Activated CD8-positive, alpha-beta T cell treated with anti-CD3 and anti-CD28 coated beads for 36 hours (primary cell): Measurements from ENCODE around the gene IL1RAP. TPM values are rescaled to one million over a fixed set of nuclear protein-coding genes. Genes with fewer than 3 reads are reported as not detected.
A peak's percentile ranks its signal among the peaks of the same experiment; 100 is the strongest.

Source experiments
- ATAC-seq: fragments of 200-7000 bp; cut with Tn5 transposase; one replicate; pipeline ENCODE4 v1.10.0; 2021; ENCODE audit warnings: mild to moderate bottlenecking, moderate library complexity
- CTCF ChIA-PET: fragments of 350-600 bp; sonication (Branson Sonifier 250); formaldehyde crosslinking; loops from one replicate; lab custom pipeline; 2021; ENCODE audit warnings: antibody characterized with exemption; lab: Charles Lee
- POLR2A ChIA-PET: fragments of 350-600 bp; sonication (Branson Sonifier 250); formaldehyde crosslinking; loops from one replicate; lab custom pipeline; 2021; ENCODE audit warnings: antibody characterized with exemption; lab: Charles Lee
- DNase-seq: peaks from one replicate; pipeline ENCODE4 v3.0.0-alpha.2; 2020
- H3K27ac Mint-ChIP-seq: one replicate; pipeline ENCODE4 v1.8.0; 2021; ENCODE audit warnings: mild to moderate bottlenecking, mixed read lengths
- H3K27me3 Mint-ChIP-seq: one replicate; pipeline ENCODE4 v1.8.0; 2021; ENCODE audit warnings: mixed read lengths
- H3K36me3 Mint-ChIP-seq: one replicate; pipeline ENCODE4 v1.8.0; 2021; ENCODE audit warnings: low read depth, mixed read lengths
- H3K4me1 Mint-ChIP-seq: one replicate; pipeline ENCODE4 v1.8.0; 2021; ENCODE audit warnings: low read depth, mixed read lengths
- H3K4me3 Mint-ChIP-seq: one replicate; pipeline ENCODE4 v1.8.0; 2021; ENCODE audit warnings: mild to moderate bottlenecking, moderate library complexity, mixed read lengths
- H3K9me3 Mint-ChIP-seq: one replicate; pipeline ENCODE4 v1.8.0; 2021; ENCODE audit warnings: mixed read lengths
- CTCF ChIP-seq: fragments of 200-600 bp; IDR thresholded peaks from one replicate; pipeline ENCODE4 v1.8.0; 2022; ENCODE audit warnings: antibody characterized with exemption, mild to moderate bottlenecking
- intact Hi-C: fragments of 100-400 bp; cut with micrococcal nuclease; formaldehyde crosslinking; loops from one replicate; pipeline ENCODE4 v1.10.0; 2022
- total RNA-seq, 2 experiments: library from RNA; stranded (reverse); gene quantifications; one replicate each; pipeline ENCODE4 v1.2.3, GENCODE V29; 2021

Gene IL1RAP
- total RNA-seq, 2 experiments from 2014 or later, result 18.8 to 20.2 TPM

GRCh38 chr3:190694335-190695001 is 180.6 kb downstream of the IL1RAP start:
- Mint-ChIP-seq H3K36me3 (no peaks in the 10 kb centered on the region), H3K9me3 (no peaks in the 10 kb centered on the region), H3K27ac (no peak overlapping the region), H3K4me1 (no peaks in the 10 kb centered on the region), H3K27me3 (peaks cover 23% of the 10 kb centered on the region), H3K4me3 (no peak overlapping the region)
- ChIA-PET CTCF (interaction anchor here (0.8 kb wide), 1 partner anchor 181 kb away, joined by 3 read pairs; the partner anchor contains the start of gene IL1RAP), POLR2A (interaction anchor here (0.6 kb wide), 1 partner anchor 29 kb away, joined by 3 read pairs; no protein-coding TSS in a partner anchor)
- TF ChIP-seq CTCF, result no peak
- ATAC-seq (no peak), DNase-seq (no peak)
- intact Hi-C loops, result loop anchor here (5.0 kb wide), 2 partner anchors 107 to 182 kb away; partner anchors contain the start of gene IL1RAP

GRCh38 chr3:190695225-190695624 is 181.3 kb downstream of the IL1RAP start:
- no peaks in the 10 kb centered on the region for H3K36me3 Mint-ChIP-seq
- DNase-seq, result no peak
- H3K4me1 Mint-ChIP-seq, result no peaks in the 10 kb centered on the region
- POLR2A ChIA-PET, result no interaction called here
- no peak for ATAC-seq
- H3K27me3 Mint-ChIP-seq, result peaks cover 21% of the 10 kb centered on the region
- H3K9me3 Mint-ChIP-seq, result no peaks in the 10 kb centered on the region
- no peak for TF ChIP-seq CTCF
- intact Hi-C loops, result loop anchor here (5.0 kb wide), 2 partner anchors 108 to 183 kb away; partner anchors contain the start of gene IL1RAP
- H3K27ac Mint-ChIP-seq, result no peak overlapping the region
- CTCF ChIA-PET, result interaction anchor here (0.8 kb wide), 1 partner anchor 181 kb away, joined by 3 read pairs; the partner anchor contains the start of gene IL1RAP
- H3K4me3 Mint-ChIP-seq, result no peak overlapping the region

- no peaks in the 10 kb centered on the region for H3K9me3 Mint-ChIP-seq
- H3K36me3 Mint-ChIP-seq, result no peaks in the 10 kb centered on the region
- H3K4me1 Mint-ChIP-seq, result no peaks in the 10 kb centered on the region
- DNase-seq, result no peak
- POLR2A ChIA-PET, result no interaction called here
- ATAC-seq, result no peak
- CTCF ChIA-PET, result interaction anchor here (1.2 to 1.3 kb wide), 2 partner anchors 54 to 181 kb away, joined by 3 to 7 read pairs; no protein-coding TSS in a partner anchor
- no peak overlapping the region for H3K4me3 Mint-ChIP-seq
- H3K27me3 Mint-ChIP-seq, result peaks cover 22% of the 10 kb centered on the region
- intact Hi-C loops, result loop anchor here (5.0 kb wide), 2 partner anchors 109 to 184 kb away; partner anchors contain the start of gene IL1RAP
- H3K27ac Mint-ChIP-seq, result no peak overlapping the region
- TF ChIP-seq CTCF, result no peak
Measured at GRCh38 chr3:190695994-190696393, 182.1 kb downstream of the IL1RAP start.

- Mint-ChIP-seq H3K4me1 (no peaks in the 10 kb centered on the region), H3K27ac (no peak overlapping the region), H3K9me3 (no peaks in the 10 kb centered on the region), H3K36me3 (no peaks in the 10 kb centered on the region), H3K27me3 (peaks cover 25% of the 10 kb centered on the region), H3K4me3 (no peak overlapping the region)
- DNase-seq, result peak; percentile 7
- ChIA-PET CTCF (interaction anchor here (0.7 to 1.3 kb wide), 9 partner anchors 16 to 359 kb away, joined by 3 to 7 read pairs (median 3); no protein-coding TSS in a partner anchor), POLR2A (interaction anchor here (0.7 kb wide), 1 partner anchor 562 kb away, joined by 3 read pairs; no protein-coding TSS in a partner anchor)
- TF ChIP-seq CTCF, result peak; percentile 64
- no peak for ATAC-seq
- intact Hi-C loops, result loop anchor here (5.0 kb wide), 2 partner anchors 110 to 185 kb away; partner anchors contain the start of gene IL1RAP
Measured at GRCh38 chr3:190696777-190697501, 183.1 kb downstream of the IL1RAP start.
